SU-DHL-6 (cell line): Measurements from ENCODE around the gene FNTB.

Experiments used
- H2AFZ ChIP-seq: fragments of 200-600 bp; sonication (generic); 2 replicates; pipeline ENCODE4 v1.6.1; 2014; ENCODE audit warnings: low read depth, mild to moderate bottlenecking, moderate library complexity, mixed read lengths, antibody characterized with exemption, low read length; ENCODE audit not compliant: severe bottlenecking
- H3F3A ChIP-seq: fragments of 200-600 bp; shearing (Covaris generic); 2 replicates; pipeline ENCODE4 v1.6.0; 2016; ENCODE audit warnings: antibody characterized with exemption, mild to moderate bottlenecking; ENCODE audit not compliant: insufficient read depth
- H3K27ac ChIP-seq: fragments of 200-600 bp; sonication (generic); 2 replicates; pipeline ENCODE4 v1.5.1; 2016; ENCODE audit warnings: low read depth, mild to moderate bottlenecking, low read length, moderate library complexity, mixed read lengths
- H3K27me3 ChIP-seq: fragments of 200-600 bp; sonication (generic), shearing (Covaris generic); 2 replicates; pipeline ENCODE4 v1.6.0; 2014; ENCODE audit warnings: mild to moderate bottlenecking, low read length
- H3K36me3 ChIP-seq: fragments of 200-600 bp; sonication (generic); 2 replicates; pipeline ENCODE4 v1.6.1; 2014; ENCODE audit warnings: mild to moderate bottlenecking, low read length, mixed read lengths
- H3K4me2 ChIP-seq: fragments of 300-600, 200-600 bp; shearing (Covaris generic), sonication (generic); 2 replicates; pipeline ENCODE4 v1.6.0; 2014; ENCODE audit warnings: low read length, low read depth, mild to moderate bottlenecking; ENCODE audit not compliant: poor library complexity, severe bottlenecking
- H3K4me3 ChIP-seq: fragments of 200-600 bp; sonication (generic); 2 replicates; pipeline ENCODE4 v1.5.1; 2014; ENCODE audit warnings: antibody characterized with exemption, low read length, mild to moderate bottlenecking, mixed read lengths; ENCODE audit not compliant: insufficient read depth, poor library complexity, severe bottlenecking
- H3K79me2 ChIP-seq: fragments of 200-600 bp; sonication (generic); 2 replicates; pipeline ENCODE4 v1.6.1; 2014; ENCODE audit warnings: mild to moderate bottlenecking, low read length, moderate library complexity; ENCODE audit not compliant: insufficient read depth
- H3K9ac ChIP-seq: fragments of 200-600 bp; sonication (generic); 2 replicates; pipeline ENCODE4 v1.7.0; 2014; ENCODE audit warnings: mild to moderate bottlenecking, low read length
- H3K9me2 ChIP-seq: fragments of 200-600 bp; sonication (generic); replicated peaks from 2 replicates; pipeline ENCODE4 v1.6.1; 2014; ENCODE audit warnings: low read length; ENCODE audit not compliant: insufficient read depth
- H3K9me3 ChIP-seq: fragments of 200-600 bp; sonication (generic); 2 replicates; pipeline ENCODE4 v1.6.1; 2014; ENCODE audit warnings: low read length, mixed read lengths; ENCODE audit not compliant: insufficient read depth
- H4K20me1 ChIP-seq: fragments of 200-600 bp; sonication (generic); 2 replicates; pipeline ENCODE4 v1.6.1; 2014; ENCODE audit warnings: low read depth, mild to moderate bottlenecking, antibody characterized with exemption, low read length, moderate library complexity, mixed read lengths
- EZH2phosphoT487 ChIP-seq: fragments of 200-600 bp; sonication (generic), shearing (Covaris generic); conservative IDR thresholded peaks from 2 replicates; pipeline ENCODE4 v1.6.1; 2018; ENCODE audit warnings: mild to moderate bottlenecking, antibody characterized with exemption, low read length, moderate library complexity, mixed read lengths
- TF ChIP-seq, protein P1 (sequence below): fragments of 200-600 bp; sonication (generic); IDR thresholded peaks from one replicate; pipeline ENCODE4 v1.5.1; 2017; ENCODE audit warnings: antibody characterized with exemption, mild to moderate bottlenecking, low read length, moderate library complexity; ENCODE audit not compliant: insufficient read depth, poor library complexity, severe bottlenecking

Gene FNTB

DNA sequence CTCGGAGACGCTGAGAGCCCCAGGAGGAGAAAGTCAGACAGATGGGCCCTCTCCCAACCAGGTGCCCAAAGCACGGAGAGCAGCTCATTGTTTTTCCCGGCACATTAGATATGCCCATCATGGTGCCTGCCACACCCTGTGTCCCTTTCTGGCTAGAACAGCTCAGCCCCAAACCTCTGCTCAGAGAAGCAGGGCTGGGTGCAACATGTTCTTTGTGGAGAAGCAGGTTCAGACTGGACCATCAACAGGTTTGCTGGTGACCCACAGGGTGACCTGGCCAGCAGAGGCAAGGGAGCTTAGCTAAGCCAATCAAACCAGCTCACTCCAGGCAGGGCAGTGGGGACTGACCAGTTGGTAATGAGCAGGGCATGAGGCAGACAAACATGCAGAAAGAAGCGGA is 28.0 kb upstream of the FNTB start:
- no peaks in the 10 kb centered on the region for H3F3A ChIP-seq
- H3K27ac ChIP-seq, result no peak overlapping the region
- no peak overlapping the region for H2AFZ ChIP-seq
- H3K36me3 ChIP-seq, result no peaks in the 10 kb centered on the region
- no peaks in the 10 kb centered on the region for H3K9me2 ChIP-seq
- H3K4me3 ChIP-seq, result no peak overlapping the region
- no peaks in the 10 kb centered on the region for H3K27me3 ChIP-seq
- H3K9ac ChIP-seq, result no peak overlapping the region
- H4K20me1 ChIP-seq, result no peaks in the 10 kb centered on the region
- H3K4me2 ChIP-seq, result no peak overlapping the region
- H3K79me2 ChIP-seq, result no peaks in the 10 kb centered on the region
- no peak for TF ChIP-seq EZH2phosphoT487
- TF ChIP-seq, protein P1, sequence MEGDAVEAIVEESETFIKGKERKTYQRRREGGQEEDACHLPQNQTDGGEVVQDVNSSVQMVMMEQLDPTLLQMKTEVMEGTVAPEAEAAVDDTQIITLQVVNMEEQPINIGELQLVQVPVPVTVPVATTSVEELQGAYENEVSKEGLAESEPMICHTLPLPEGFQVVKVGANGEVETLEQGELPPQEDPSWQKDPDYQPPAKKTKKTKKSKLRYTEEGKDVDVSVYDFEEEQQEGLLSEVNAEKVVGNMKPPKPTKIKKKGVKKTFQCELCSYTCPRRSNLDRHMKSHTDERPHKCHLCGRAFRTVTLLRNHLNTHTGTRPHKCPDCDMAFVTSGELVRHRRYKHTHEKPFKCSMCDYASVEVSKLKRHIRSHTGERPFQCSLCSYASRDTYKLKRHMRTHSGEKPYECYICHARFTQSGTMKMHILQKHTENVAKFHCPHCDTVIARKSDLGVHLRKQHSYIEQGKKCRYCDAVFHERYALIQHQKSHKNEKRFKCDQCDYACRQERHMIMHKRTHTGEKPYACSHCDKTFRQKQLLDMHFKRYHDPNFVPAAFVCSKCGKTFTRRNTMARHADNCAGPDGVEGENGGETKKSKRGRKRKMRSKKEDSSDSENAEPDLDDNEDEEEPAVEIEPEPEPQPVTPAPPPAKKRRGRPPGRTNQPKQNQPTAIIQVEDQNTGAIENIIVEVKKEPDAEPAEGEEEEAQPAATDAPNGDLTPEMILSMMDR, result no peak
- H3K9me3 ChIP-seq, result no peaks in the 10 kb centered on the region

DNA sequence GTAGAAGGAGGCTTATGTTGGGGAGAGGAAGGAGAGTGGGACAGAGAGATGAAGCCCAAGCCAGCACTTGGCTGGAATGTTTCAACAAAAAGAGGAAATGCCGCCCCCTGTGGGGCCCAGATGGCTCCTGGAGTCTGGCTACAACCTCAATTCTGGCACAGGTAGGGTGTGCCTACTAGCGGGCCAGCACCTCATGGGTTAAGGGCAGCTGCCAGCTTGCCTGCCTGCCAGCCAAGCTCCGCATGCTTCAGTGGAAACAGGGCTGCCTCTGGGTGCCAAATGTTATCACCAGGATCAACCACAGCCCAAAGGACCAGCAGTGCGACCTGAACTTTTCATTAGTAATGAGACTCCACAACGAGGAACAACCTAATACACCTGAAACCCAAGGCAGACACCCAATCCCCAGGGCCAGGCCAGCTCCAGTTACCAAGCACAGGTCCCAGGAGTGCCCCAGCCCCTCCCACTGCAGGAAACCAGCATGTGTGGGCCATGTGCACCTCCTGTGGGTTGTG is 25.9 kb upstream of the FNTB start:
- no peak for TF ChIP-seq EZH2phosphoT487
- TF ChIP-seq, protein P1, result no peak
- no peaks in the 10 kb centered on the region for H3K79me2 ChIP-seq
- no peaks in the 10 kb centered on the region for H3F3A ChIP-seq

DNA sequence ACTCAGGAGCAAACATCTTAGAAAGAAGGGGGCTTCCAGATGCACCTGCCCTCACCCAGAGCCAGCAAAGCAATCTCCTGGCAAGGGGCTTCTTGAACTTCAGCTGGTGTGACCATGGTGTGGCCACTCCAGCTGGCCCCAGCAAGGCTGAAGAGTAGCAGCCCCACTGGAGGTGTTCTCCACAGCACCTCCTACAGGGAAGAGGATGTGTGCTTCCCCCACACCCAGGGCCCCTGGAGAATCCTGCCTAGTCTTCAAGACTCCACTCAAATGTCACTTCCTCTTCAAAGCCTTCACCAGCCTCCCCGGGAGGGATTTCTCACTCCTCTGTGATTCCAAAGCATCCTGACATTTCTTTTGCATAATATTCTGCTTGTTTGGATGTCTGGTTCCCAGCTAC is 23.1 kb upstream of the FNTB start:
- Histone ChIP-seq H3K9ac (no peak overlapping the region), H3K4me2 (no peak overlapping the region), H3K27me3 (no peaks in the 10 kb centered on the region), H3K27ac (no peak overlapping the region), H3F3A (no peaks in the 10 kb centered on the region), H3K9me2 (no peaks in the 10 kb centered on the region), H4K20me1 (no peaks in the 10 kb centered on the region), H2AFZ (no peak overlapping the region), H3K36me3 (no peaks in the 10 kb centered on the region), H3K4me3 (no peak overlapping the region), H3K9me3 (no peaks in the 10 kb centered on the region), H3K79me2 (no peaks in the 10 kb centered on the region)
- no peak for TF ChIP-seq EZH2phosphoT487
- TF ChIP-seq, protein P1, result no peak

More for the DNA sequence above, 25.9 kb upstream of the FNTB start:
- Histone ChIP-seq H2AFZ (no peak overlapping the region), H3K27ac (no peak overlapping the region), H3K9me3 (no peaks in the 10 kb centered on the region), H3K9ac (no peak overlapping the region), H3K27me3 (no peaks in the 10 kb centered on the region), H3K4me3 (no peak overlapping the region), H3K4me2 (no peak overlapping the region), H3K9me2 (no peaks in the 10 kb centered on the region), H4K20me1 (no peaks in the 10 kb centered on the region), H3K36me3 (no peaks in the 10 kb centered on the region)
